Measurements from ENCODE around the gene GPR183.

Gene GPR183

DNA sequence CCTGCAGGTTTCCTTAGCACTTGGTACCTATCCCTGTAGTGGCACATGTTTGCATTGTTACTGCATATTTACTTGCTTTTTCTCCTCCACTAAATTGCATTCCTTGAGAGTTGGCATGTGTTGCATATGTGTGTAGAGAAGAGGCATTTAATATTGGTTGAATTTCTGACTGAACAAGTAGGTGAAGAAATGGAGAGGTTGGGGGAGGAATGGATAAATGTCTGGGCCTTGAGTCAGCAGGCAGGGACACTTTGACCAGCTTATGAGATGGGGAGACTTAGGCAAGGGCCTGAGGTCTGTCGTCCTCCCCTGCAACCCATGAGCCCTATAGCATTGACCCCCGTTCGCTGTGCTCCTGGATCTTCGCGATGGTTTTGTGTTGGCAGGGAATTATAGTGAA lies 47.0 kb downstream of the GPR183 start:
- Histone ChIP-seq H3K79me2 (ENCODE audit: insufficient read depth, low read length) (peaks cover 48% of the 10 kb centered on the region), H3K9me2 (replicated peaks; ENCODE audit: low read depth, low read length) (no peaks in the 10 kb centered on the region), H3K36me3 (ENCODE audit: insufficient read depth, low read length) (peaks cover 35% of the 10 kb centered on the region; the same call in 1 of the 2 replicates), H4K20me1 (ENCODE audit: insufficient read depth, low read length, poor library complexity, severe bottlenecking) (peaks cover 10% of the 10 kb centered on the region), H3K27me3 (ENCODE audit: insufficient read depth, low read length, poor library complexity, severe bottlenecking) (no peaks in the 10 kb centered on the region), H3K4me1 (ENCODE audit: insufficient read depth, low read length, poor library complexity, severe bottlenecking) (peaks cover 52% of the 10 kb centered on the region), H3F3A (ENCODE audit: low read depth) (no peaks in the 10 kb centered on the region), H3K4me2 (ENCODE audit: low read depth, low read length, poor library complexity, severe bottlenecking) (no peak overlapping the region), H3K9ac (ENCODE audit: low read depth, low read length, poor library complexity, severe bottlenecking) (no peak overlapping the region), H3K4me3 (ENCODE audit: low read length, poor library complexity, severe bottlenecking) (no peak overlapping the region), H2AFZ (ENCODE audit: low read length) (no peak overlapping the region), H3K9me3 (ENCODE audit: insufficient read depth, low read depth, low read length) (no peaks in the 10 kb centered on the region)
- no peak for TF ChIP-seq EZH2phosphoT487 (IDR thresholded peaks at IDR 0.05; ENCODE audit: borderline replicate concordance)
- TF ChIP-seq, protein P1, sequence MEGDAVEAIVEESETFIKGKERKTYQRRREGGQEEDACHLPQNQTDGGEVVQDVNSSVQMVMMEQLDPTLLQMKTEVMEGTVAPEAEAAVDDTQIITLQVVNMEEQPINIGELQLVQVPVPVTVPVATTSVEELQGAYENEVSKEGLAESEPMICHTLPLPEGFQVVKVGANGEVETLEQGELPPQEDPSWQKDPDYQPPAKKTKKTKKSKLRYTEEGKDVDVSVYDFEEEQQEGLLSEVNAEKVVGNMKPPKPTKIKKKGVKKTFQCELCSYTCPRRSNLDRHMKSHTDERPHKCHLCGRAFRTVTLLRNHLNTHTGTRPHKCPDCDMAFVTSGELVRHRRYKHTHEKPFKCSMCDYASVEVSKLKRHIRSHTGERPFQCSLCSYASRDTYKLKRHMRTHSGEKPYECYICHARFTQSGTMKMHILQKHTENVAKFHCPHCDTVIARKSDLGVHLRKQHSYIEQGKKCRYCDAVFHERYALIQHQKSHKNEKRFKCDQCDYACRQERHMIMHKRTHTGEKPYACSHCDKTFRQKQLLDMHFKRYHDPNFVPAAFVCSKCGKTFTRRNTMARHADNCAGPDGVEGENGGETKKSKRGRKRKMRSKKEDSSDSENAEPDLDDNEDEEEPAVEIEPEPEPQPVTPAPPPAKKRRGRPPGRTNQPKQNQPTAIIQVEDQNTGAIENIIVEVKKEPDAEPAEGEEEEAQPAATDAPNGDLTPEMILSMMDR (conservative IDR thresholded peaks at IDR 0.05; ENCODE audit: low read length): no peak

DNA sequence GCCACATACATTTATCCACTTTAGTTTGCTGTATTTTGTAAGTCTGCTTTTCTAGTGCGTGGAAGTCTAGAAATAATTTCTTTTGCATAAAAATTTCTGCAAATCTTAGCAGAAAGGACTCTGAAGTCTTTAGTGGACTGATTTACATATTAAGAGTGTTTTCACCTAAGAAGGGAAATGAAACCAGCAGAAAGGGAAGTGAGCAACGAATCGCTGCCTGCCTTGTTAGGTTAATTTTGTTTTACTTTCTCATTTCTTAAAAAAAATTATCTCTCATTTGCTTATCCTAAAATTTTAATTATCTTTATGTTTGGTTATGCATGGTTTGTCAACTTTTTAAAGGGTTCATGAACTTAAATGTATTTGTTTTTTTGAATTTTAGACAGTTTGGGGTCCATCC lies 48.3 kb downstream of the GPR183 start:
- Histone ChIP-seq H4K20me1 (ENCODE audit: insufficient read depth, low read length, poor library complexity, severe bottlenecking) (peaks cover 4% of the 10 kb centered on the region), H3K9ac (ENCODE audit: low read depth, low read length, poor library complexity, severe bottlenecking) (peak overlapping the region; percentile 42), H3K27me3 (ENCODE audit: insufficient read depth, low read length, poor library complexity, severe bottlenecking) (no peaks in the 10 kb centered on the region), H3K36me3 (ENCODE audit: insufficient read depth, low read length) (peaks cover 43% of the 10 kb centered on the region; the same call in 1 of the 2 replicates), H2AFZ (ENCODE audit: low read length) (no peak overlapping the region), H3F3A (ENCODE audit: low read depth) (no peaks in the 10 kb centered on the region), H3K9me3 (ENCODE audit: insufficient read depth, low read depth, low read length) (no peaks in the 10 kb centered on the region), H3K4me1 (ENCODE audit: insufficient read depth, low read length, poor library complexity, severe bottlenecking) (peaks cover 39% of the 10 kb centered on the region), H3K4me2 (ENCODE audit: low read depth, low read length, poor library complexity, severe bottlenecking) (peak overlapping the region; percentile 67), H3K9me2 (replicated peaks; ENCODE audit: low read depth, low read length) (no peaks in the 10 kb centered on the region), H3K4me3 (ENCODE audit: low read length, poor library complexity, severe bottlenecking) (peak overlapping the region; percentile 13), H3K79me2 (ENCODE audit: insufficient read depth, low read length) (peaks cover 39% of the 10 kb centered on the region)
- TF ChIP-seq, protein P1 (conservative IDR thresholded peaks at IDR 0.05; ENCODE audit: low read length): no peak
- TF ChIP-seq EZH2phosphoT487 (IDR thresholded peaks at IDR 0.05; ENCODE audit: borderline replicate concordance): no peak

DNA sequence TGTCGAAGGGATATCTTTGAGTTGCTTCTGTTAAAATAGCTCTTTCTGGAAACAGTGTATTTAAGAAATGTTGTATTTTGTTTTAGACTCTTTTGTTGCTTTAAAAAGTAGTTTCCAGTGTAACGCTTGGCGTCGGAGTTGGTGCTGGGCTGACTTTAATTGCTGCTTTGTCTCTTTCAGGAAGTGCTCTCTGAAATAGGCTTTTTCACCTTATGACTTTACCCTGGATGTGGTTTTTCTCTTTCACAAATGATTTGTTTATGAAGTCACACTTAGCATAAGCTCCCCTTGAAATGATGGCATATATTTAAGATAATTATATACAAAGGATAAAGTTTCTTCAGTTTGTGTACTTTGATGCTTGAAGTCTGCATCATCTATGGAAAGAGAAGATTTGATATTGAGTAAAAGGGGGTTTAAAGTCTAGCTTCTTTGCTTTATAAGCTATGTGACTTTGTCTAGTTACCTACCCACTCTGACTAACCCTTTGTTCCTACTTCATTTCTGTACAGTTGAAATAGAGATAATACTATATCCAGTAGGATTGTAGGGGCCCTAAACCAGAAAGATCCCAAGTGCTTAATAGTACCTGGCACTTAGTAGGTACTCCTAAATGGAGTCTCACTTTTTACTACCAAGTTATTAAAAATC lies 48.9 kb downstream of the GPR183 start, which contains the start of gene GPR18:
GPR18 (minus strand) TSS at position 170 of the 651 bp plus-strand sequence. CDS start 2,507 bp downstream, outside the sequence.
- peak within 1 kb of the TSS; percentile 42 for H3K9ac ChIP-seq (ENCODE audit: low read depth, low read length, poor library complexity, severe bottlenecking)
- H3K4me3 ChIP-seq (ENCODE audit: low read length, poor library complexity, severe bottlenecking): peak within 1 kb of the TSS; percentile 53
- no peaks in the 10 kb centered on the region for H3K9me3 ChIP-seq (ENCODE audit: insufficient read depth, low read depth, low read length)
- H3K4me1 ChIP-seq (ENCODE audit: insufficient read depth, low read length, poor library complexity, severe bottlenecking): peaks cover 33% of the 10 kb centered on the region
- H3K4me2 ChIP-seq (ENCODE audit: low read depth, low read length, poor library complexity, severe bottlenecking): peak within 1 kb of the TSS; percentile 67
- H3K9me2 ChIP-seq (replicated peaks; ENCODE audit: low read depth, low read length): no peaks in the 10 kb centered on the region
- H3K79me2 ChIP-seq (ENCODE audit: insufficient read depth, low read length): peaks cover 36% of the 10 kb centered on the region
- H2AFZ ChIP-seq (ENCODE audit: low read length): 0 out of 2 replicates have a peak within 1 kb of the TSS, but pooled peaks have one; percentile 14
- no peak for TF ChIP-seq EZH2phosphoT487 (IDR thresholded peaks at IDR 0.05; ENCODE audit: borderline replicate concordance)
- TF ChIP-seq, protein P1 (conservative IDR thresholded peaks at IDR 0.05; ENCODE audit: low read length): no peak
- H4K20me1 ChIP-seq (ENCODE audit: insufficient read depth, low read length, poor library complexity, severe bottlenecking): no peaks in the 10 kb centered on the region
- H3K36me3 ChIP-seq (ENCODE audit: insufficient read depth, low read length): peaks cover 45% of the 10 kb centered on the region; the same call in 1 of the 2 replicates
- H3K27me3 ChIP-seq (ENCODE audit: insufficient read depth, low read length, poor library complexity, severe bottlenecking): no peaks in the 10 kb centered on the region
- no peaks in the 10 kb centered on the region for H3F3A ChIP-seq (ENCODE audit: low read depth)

All from Loucy (cell line).